HG03565 (cell line): Measurements from ENCODE around the gene PPP1R15A.
"Not testable (repeated sequence)": the region's sequence is repeated elsewhere in the genome, so short reads cannot be mapped to it uniquely, and the experiment has no call there.

Experiments
- ATAC-seq: cut with Tn5 transposase; IDR thresholded peaks from one replicate; pipeline ENCODE4 v1.9.1; 2021; ENCODE audit warnings: mild to moderate bottlenecking, moderate library complexity; ENCODE audit not compliant: unreplicated experiment

Gene PPP1R15A

DNA sequence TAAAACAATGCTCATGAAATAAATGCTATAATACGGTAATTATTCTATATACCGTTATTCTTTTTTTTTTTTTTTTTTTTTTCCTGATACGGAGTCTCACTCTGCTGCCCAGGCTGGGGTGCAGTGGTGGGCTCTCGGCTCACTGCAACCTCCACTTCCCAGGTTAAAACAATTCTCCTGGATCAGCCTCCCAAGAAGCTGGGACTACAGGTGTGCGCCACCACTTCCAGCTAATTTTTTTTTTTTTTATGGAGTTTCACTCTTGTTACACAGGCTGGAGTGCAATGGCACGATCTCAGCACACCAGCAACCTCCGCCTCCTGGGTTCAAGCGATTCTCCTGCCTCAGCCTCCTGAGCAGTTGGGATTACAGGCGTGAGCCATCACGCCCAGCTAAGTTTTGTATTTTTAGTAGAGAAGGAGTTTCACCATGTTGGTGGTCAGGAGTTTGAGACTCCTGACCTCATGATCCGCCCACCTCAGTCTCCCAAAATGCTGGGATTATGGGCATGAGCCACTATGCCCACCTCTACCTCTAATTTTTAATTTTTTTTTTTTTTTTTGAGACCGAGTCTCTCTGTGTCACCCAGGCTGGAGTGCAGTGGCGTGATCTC lies 6.9 kb downstream of the PPP1R15A start:
- no peak for ATAC-seq

DNA sequence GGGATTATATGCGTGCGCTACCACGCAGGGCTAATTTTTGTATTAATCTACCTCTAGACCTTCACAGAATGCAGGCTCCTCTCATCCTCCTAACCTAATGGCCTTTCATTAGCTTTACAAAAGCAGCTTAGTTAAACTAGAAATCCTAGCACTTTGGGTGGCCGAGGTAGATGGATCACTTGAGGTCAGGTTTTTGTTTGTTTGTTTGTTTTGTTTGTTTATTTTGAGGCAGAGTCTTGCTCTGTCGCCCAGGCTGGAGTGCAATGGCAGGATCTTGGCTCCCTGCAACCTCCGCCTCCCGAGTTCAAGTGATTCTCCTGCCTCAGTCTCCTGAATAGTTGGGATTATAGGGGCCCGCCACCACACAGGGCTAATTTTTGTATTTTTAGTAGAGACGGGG lies 7.5 kb downstream of the PPP1R15A start:
- ATAC-seq: not testable (repeated sequence)

DNA sequence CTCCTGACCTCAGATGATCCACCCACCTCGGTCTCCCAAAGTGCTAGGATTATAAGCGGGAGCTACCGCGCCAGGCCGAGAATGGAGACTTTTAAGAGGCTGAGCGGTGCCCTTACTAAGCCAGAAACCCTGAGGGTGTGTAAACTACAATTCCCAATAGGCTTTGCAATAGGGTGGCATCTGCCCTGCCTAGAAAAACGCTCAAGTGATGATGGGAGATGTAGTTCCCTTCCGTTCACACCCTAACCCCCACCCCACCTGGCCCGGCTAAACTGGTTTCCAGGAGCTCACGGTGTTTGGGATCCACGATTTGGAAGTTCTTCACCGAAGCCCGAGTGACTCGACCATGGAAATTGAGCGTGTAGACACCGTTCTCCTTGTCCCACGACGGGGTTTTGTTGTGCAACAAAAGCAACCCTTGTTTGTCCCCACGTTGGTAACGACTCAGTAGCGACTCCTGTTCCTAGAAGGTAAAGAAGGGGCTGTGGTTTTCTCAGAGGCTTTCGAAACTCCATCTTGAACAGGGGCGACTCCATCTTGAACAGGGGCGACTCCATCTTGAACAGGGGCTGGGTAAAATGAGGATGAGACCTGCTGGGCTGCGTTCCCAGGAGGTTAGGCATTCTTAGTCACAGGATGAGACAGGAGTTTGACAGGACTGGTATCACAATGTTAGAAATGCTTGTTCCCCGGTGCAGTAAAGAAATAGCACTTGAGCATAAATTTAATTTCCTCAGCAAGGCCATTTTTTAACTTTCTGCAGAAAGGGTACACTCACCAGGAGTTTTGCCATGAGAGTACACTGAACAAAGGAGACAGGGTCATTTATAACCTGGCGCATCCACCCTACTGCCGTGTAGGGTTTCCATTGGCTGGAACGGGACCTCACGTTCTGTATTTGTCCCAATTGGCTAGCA lies 9.8 kb downstream of the PPP1R15A start:
- ATAC-seq: no peak

DNA sequence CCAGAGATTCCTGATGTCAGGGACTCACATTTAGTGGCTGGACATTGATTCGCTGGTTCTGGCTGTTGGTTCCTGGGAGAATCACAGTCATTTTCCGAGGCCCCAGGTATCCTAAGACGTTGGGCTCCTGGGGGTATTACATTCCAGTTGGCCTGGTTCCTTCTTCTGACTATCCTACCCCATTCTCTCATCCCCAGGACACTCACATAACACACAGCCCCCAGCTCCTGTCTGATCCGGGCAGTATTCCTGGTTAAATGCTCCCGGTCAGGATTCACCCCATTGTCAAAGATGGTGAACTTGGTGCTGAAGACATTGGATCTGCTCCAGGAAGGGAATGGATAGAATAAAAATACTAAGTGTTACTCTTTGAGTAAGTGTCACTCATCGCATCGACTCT lies 11.5 kb downstream of the PPP1R15A start:
- no peak for ATAC-seq

DNA sequence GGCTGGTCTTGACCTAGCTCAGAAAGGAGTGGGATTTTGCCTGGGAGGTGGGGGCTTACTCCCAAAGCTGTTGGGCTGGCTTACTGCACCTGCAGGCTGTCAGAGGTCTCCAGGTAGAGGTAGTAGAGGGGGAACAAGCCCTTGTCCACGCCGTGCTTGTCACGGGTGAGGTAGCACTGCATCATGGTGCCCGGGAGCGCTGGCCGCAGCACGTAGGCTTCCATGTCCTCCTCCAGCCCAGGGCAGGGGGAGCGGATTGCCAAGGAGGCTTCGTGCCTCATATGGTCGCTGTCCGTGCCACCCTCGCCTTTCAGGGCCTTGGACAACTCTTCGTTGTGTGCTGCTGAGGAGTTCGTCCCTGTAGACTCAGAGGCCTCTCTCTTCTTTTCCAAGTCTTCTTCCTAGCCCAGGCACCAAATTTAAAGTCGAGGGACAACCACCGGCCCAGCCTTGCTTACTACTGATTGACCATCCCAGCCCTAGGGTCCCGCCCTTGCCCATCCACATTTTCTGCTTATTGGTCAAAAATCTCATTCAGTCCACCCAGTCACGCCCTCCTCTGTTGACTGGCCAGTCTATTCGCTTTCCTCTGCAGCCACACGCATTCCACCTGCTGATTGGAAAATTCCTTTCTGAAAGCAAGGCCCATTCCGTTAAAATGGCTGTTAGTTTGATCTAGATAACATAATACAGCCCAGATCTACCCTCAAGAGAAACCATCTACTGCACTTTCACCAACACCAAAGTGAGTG lies 15.8 kb downstream of the PPP1R15A start:
- no peak for ATAC-seq

DNA sequence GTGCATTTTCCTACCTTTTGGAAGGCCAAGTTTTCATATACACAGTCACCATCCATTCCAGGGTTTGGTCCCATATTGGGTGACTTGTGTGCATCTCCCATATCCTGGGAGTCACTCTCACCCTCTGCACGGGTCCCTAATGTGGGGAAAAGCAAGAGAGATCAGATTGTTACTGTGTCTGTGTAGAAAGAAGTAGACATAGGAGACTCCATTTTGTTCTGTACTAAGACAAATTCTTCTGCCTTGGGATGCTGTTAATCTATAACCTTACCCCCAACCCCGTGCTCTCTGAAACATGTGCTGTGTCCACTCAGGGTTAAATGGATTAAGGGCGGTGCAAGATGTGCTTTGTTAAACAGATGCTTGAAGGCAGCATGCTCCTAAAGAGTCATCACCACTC lies 17.3 kb downstream of the PPP1R15A start:
- ATAC-seq: not testable (repeated sequence)

DNA sequence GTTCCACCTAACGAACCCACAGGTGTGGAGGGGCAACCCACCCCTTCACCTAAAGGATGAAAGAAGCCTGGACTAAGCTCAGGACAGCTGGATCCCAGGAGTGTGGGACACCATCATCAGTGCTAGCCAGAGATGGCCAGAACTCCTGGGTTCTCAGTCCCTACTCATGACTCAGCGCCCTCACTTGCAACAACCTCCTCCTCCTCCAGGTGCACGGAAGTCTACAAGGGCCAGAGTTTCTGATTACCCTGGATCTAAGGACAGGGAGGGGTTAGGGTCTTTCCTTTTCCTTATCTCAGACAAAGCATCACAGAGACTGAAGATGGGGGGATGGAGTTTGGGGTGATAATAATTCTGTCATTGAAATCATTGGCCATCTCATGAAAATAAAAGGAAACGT lies 18.3 kb downstream of the PPP1R15A start:
- no peak for ATAC-seq

DNA sequence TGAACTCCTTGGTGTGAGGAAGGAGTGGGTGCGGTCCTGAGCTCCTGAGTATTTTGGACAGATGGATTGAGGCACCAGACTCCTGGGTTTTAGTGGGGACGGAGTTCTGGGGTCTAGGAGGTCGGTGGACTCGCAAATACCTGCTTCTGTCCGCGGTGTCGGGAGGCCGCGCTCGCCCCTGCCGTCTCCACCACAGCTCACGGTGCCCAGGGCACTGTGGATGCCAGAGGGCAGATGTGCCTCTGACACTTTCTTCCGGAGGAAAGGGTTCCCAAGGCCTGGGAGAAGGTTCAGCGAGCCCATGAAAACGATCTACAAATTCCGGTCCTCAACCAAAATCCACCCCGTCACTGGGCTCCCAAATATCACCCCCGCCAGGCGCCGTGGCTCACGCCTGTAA lies 23.0 kb downstream of the PPP1R15A start:
- no peak for ATAC-seq

DNA sequence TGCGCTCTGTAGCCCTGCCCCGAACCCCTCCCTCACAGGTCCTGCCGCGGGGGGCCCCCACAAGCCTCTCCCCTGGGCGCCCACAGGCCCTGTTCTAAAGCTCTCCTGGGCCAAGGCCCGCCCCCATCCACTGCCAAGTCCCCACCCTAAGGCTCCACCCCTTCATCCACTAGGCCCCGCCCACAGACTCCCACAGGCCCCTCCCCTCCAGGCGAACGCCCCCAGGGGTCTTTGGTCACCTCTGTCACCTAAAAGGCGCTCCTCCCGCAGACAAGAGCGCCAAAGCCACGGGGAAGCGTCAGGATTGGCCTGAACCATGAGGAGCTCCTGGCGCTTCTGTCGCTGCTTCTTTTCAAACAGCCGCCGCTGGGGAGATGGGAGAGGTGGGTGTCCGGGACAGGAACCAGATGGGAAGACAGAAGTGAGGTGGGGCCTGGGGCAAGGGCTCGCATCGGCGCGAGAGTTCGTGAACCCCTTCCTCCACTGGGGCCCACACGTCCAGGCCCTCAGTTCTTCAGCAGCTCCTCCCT lies 24.0 kb downstream of the PPP1R15A start:
- ATAC-seq: no peak

DNA sequence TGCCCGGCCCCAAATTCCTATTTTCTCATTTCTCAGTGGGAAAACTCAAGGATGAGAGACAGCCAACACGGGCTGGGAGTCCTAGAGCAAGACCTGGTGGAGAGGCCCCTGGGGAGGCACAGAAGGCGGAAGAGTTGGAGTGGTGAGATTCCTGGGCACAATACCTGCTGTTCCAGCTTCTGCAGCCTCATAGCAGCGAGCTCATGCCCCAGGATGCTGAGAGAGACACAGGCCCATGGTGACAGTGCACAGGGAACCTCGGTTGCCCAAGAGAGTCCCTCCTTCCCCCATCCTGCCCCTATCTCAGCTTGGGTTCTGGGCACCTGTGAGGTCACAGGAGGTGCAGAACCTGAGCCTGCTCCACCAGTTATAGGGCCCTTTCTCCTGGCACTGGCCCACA lies 25.0 kb downstream of the PPP1R15A start:
- no peak for ATAC-seq

DNA sequence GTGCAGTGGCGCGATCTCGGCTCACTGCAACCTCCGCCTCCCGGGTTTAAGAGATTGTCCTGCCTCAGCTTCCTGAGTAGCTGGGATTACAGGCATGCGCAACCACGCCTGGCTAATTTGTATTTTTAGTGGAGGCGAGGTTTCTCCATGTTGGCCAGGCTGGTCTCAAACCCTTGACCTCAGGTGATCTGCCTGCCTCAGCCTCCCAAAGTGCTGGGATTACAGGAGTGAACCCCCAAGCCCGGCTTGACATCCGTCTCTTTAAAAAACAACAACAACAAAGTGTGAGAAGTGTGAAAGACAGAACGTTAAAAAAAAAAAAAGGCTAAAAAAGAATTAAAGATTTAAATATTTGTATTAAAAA lies 27.1 kb downstream of the PPP1R15A start:
- ATAC-seq: not testable (repeated sequence)

DNA sequence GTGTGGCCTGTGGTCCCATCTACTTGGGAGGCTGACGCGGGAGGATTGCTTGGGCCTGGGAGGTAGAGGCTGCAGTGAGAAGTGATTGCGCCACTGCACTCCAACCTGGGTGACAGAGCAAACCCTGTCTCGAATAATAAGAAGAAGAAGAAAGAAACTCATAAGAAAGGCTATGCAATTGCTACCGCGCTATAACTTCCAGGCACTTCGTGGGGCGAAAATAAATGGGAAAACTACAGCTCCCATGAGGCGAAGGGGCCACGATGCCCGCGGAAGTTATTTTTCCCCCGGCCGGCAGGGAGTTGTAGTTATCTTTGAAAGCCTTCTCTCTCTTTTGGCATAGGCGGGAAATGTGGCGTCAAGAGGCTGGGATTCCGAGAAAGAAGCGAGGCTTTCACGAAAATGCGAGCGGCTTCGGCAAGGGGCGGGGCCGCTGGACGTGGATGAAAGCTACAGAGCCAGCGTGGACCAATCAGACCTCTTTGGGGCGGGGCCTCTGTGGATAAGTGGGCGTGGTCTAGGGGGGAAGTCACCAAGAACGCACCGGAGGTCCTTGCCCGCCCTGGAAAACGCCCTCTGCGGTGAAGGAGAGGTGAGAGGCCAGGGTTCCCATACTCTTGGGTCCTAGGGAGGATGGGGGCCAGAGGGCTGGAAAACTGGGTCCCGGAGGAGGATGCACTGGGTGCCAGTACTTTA lies 27.7 kb downstream of the PPP1R15A start, which contains the start of gene NUCB1:
Gene NUCB1, plus strand, starts transcription at position 532 of the 696 bp plus-strand sequence. CDS start 485 bp downstream, outside the sequence.
- peak; percentile 74 for ATAC-seq

DNA sequence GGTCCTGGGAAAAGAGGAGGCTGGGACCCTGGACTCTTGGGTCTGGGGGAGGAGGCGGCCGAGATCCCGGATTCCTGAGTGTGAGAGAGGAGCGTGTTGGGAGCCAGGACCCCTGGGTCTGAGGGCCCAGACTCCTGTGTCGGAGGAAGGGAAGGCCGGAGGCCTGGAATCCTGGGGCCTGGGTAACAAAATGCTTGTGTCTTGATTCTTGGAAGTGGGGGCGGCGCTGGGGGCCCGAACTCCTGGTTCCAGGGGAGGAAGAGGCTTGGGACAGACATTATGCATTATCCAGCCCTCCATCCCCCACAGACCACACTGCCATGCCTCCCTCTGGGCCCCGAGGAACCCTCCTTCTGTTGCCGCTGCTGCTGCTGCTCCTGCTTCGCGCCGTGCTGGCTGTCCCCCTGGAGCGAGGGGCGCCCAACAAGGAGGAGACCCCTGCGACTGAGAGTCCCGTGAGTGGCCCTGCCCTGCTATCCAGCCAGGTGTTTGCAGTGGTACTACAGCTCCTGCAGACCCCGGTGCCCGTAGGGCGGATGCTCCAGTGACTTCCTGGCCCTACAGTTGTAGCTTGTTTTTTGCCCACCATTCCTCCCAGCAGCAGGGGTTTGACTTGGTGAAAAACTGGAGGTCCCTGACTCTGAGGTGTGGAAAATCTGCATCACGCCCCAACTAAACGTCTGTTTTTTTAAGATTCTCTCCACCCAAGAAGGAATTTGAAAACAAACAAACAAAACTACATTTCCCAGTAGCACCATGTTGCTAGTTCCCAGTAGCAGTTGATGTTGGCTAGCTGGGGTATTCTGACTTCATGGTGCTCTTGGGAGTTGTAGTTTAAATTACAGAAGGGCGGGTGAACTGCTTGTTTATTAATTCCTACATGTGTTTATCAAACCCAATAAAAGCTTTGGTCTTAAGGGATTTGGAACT lies 28.5 kb downstream of the PPP1R15A start:
- ATAC-seq: no peak

DNA sequence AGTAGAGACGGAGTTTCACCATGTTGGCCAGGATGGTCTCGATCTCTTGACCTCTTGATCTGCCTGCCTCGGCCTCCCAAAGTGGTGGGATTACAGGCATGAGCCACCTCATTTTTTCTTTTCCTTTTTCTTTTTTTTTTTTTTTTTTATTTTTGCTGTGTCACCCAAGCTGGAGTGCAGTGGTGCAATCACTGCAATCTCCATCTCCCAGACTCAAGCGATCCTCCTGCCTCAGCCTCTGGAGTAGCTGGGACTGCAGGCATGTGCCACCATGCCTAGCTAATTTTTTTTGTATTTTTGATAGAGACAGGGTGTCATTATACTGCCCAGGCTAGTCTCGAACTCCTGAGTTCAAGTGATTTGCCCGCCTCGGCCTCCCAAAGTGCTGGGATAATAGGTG lies 30.1 kb downstream of the PPP1R15A start:
- not testable (repeated sequence) for ATAC-seq

DNA sequence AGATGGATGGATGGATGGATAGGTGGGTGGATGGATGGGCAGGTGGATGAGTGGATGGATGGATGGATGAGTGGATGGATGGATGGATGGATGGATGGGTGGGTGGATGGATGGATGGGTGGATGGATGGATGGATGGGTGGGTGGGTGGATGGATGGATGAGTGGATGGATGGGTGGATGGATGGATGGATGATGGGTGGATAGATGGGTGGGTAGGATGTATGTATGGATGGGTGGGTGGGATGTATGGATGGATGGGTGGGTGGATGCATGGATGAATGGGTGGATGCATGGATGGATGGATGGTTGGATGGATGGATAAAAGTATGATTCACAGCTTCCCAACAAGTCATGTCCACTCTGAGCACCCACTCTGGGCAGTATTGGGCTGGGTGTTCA lies 31.6 kb downstream of the PPP1R15A start:
- ATAC-seq: not testable (repeated sequence)

DNA sequence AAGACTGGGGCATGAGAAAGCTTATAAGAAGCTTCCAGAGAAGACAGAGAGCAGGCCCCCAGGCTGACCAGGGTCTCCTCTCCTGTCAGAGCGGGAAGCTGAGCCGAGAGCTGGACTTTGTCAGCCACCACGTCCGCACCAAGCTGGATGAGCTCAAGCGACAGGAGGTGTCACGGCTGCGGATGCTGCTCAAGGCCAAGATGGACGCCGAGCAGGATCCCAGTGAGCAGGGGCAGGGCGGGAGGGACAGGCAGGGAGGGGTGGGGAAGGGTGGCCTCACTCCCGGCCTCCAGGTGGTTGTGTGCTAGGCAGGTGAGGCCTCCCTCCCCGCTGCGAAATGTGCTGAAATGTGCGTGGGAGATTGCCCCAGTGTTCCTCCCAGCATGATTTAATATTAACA lies 33.4 kb downstream of the PPP1R15A start:
- no peak for ATAC-seq

DNA sequence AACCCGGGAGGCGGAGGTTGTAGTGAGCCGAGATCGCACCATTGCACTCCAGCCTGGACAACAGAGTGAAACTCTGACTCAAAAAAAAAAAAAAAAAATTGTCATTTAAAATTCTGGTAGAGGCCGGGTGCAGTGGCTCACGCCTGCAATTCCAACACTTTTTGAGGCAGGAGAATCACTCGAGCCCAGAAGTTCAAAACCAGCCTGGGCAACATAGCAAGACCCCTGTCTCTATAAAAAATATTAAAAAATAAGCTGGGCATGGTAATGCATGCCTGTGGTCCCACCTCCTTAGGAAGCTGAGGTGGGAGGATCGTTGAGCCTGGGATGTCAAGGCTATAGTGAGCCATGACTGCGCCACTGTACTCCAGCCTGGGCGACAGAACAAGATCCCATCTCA lies 34.1 kb downstream of the PPP1R15A start:
- no peak for ATAC-seq

DNA sequence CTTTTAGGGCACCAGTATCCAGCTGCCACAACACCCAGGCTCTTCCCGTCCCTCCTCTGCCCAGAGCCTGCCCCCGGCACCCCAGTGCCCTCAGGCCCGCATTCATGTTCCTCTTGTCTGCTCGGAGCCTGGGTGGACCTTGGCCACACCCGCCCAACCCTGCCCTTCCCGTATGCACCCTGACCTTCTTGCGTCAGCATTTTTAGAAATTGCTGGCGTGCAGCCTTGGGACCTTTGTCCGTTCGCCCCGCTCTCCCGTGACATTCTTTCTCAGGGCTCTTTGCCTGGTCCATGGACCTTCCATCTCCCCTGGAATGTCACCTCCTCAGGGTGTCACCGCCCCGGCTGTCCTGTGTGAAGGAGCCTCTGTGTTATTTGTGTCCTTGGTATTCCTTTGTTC lies 35.5 kb downstream of the PPP1R15A start:
- ATAC-seq: no peak

DNA sequence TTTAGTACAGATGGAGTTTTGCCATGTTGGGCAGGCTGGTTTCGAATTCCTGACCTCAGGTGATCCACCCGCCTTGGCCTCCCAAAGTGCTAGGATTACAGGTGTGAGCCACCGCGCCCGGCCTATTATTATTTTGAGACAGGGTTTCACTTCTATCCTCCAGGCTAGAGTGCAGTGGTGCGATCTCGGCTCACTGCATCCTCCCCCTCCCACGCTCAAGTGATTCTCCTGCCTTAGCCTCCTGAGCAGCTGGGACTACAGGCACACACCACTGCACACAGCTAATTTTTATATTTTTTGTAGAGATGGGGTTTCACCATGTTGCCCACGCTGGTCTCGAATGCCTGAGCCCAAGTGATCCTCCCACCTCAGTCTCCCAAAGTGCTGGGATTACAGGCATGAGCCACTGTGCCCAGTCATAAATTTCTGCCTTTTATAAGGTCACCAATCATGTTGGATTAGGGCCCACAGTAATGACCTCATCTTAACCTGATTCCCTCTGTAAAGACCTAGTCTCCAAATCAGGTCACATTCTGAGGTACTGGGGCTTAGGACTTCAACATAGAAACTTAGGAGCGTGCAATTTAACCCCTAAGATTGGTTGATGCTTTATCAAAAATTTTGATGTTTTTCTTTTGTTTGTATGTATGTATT lies 37.3 kb downstream of the PPP1R15A start:
- not testable (repeated sequence) for ATAC-seq
